GM12878 (cell line): ENCODE measurements around the gene FAM193A. TPM values are rescaled to one million over a fixed set of nuclear protein-coding genes. Genes with fewer than 3 reads are reported as not detected.

Source experiments
- HDGF ChIP-seq: fragments of 450-650 bp; IDR thresholded peaks from 2 replicates; pipeline ENCODE4 v1.6.1; 2016; ENCODE audit warnings: antibody characterized with exemption
- PBX3 ChIP-seq: IDR thresholded peaks from 2 replicates; pipeline ENCODE4 v1.6.1; 2011; ENCODE audit warnings: mild to moderate bottlenecking, low read depth, low read length, moderate library complexity; ENCODE audit not compliant: insufficient replicate concordance
- RAD51 ChIP-seq: fragments of 450-650 bp; IDR thresholded peaks from 2 replicates; pipeline ENCODE4 v1.6.1; 2016; ENCODE audit warnings: moderate library complexity, mild to moderate bottlenecking, inconsistent platforms
- RCOR1 ChIP-seq: conservative IDR thresholded peaks from 2 replicates; pipeline ENCODE4 v1.6.1; 2012; ENCODE audit warnings: low read depth, low read length, improper control_type of control experiment
- SMAD1 ChIP-seq: fragments of 450-650 bp; IDR thresholded peaks from 2 replicates; pipeline ENCODE4 v1.6.1; 2018; ENCODE audit warnings: mild to moderate bottlenecking, low read depth; ENCODE audit not compliant: partially characterized antibody
- SMARCA5 ChIP-seq: fragments of 450-650 bp; IDR thresholded peaks from 2 replicates; pipeline ENCODE4 v1.6.1; 2017; ENCODE audit warnings: mild to moderate bottlenecking
- TARDBP ChIP-seq: IDR thresholded peaks from 2 replicates; pipeline ENCODE4 v1.6.1; 2016; ENCODE audit warnings: borderline replicate concordance
- polyA plus RNA-seq, 11 experiments: library from polyadenylated mRNA; depleted of rRNA in 4 of 11; unstranded in 6 of 11; stranded (reverse) in 5 of 11; fragments of >200 nt; fragmentation: Nextera tagmentation in 4 of 11; fragmentation: Illumina TruSeq in 1 of 11; extraction: Ambion mirVana in 4 of 11; extraction: Trizol in 1 of 11; gene quantifications; 1 replicate in 1 of 11; 2 replicates in 10 of 11; pipeline versions ENCODE4 v1.2.1 to v1.2.3, GENCODE V29; 2011 to 2016; ENCODE audit warnings: inconsistent platforms in 2 of 11, missing spikeins in 2 of 11, low read depth in 1 of 11
- total RNA-seq, 4 experiments: library from RNA; depleted of rRNA in 3 of 4; stranded (reverse); fragments of >200 nt in 3 of 4; fragmentation: Illumina TruSeq in 1 of 4; extraction: Trizol in 1 of 4; gene quantifications; 2 replicates each; pipeline versions ENCODE4 v1.2.1 to v1.2.3, GENCODE V29; 2013 to 2021
- TF ChIP-seq, protein P1 (sequence below): fragments of 450-650 bp; IDR thresholded peaks from 2 replicates; pipeline ENCODE4 v1.6.1; 2017; ENCODE audit warnings: mild to moderate bottlenecking, moderate library complexity

FAM193A gene
- total and polyA plus RNA-seq, 10 of the 15 experiments (the other 5 are each of a cell fraction or from before 2014, with no cell fraction given) = 0.52 to 23.3 (median 7.4) TPM

DNA sequence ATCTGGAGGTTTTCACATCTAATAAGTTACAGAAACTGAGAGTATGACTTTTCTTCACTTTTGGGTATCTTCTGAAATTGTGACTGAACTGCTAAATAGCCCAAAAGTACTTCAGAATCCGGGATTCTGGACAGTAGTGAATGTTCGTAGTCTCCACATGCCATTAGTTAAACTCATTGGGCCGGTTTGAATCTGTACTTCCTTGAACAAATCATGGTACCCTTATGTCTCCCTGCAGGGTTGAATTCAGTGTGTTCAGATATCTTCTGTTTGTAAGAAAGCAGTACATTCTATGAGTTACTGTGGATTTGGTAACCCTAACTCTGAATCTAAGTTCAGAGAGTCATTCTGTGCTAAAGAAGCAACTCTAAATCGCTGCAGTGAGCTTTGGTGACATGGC is 33.6 kb downstream of the FAM193A start (continued):
- TF ChIP-seq RAD51 (no peak), HDGF (no peak), PBX3 (no peak), RCOR1 (no peak), SMAD1 (no peak), SMARCA5 (no peak), TARDBP (no peak)
- TF ChIP-seq, protein P1, sequence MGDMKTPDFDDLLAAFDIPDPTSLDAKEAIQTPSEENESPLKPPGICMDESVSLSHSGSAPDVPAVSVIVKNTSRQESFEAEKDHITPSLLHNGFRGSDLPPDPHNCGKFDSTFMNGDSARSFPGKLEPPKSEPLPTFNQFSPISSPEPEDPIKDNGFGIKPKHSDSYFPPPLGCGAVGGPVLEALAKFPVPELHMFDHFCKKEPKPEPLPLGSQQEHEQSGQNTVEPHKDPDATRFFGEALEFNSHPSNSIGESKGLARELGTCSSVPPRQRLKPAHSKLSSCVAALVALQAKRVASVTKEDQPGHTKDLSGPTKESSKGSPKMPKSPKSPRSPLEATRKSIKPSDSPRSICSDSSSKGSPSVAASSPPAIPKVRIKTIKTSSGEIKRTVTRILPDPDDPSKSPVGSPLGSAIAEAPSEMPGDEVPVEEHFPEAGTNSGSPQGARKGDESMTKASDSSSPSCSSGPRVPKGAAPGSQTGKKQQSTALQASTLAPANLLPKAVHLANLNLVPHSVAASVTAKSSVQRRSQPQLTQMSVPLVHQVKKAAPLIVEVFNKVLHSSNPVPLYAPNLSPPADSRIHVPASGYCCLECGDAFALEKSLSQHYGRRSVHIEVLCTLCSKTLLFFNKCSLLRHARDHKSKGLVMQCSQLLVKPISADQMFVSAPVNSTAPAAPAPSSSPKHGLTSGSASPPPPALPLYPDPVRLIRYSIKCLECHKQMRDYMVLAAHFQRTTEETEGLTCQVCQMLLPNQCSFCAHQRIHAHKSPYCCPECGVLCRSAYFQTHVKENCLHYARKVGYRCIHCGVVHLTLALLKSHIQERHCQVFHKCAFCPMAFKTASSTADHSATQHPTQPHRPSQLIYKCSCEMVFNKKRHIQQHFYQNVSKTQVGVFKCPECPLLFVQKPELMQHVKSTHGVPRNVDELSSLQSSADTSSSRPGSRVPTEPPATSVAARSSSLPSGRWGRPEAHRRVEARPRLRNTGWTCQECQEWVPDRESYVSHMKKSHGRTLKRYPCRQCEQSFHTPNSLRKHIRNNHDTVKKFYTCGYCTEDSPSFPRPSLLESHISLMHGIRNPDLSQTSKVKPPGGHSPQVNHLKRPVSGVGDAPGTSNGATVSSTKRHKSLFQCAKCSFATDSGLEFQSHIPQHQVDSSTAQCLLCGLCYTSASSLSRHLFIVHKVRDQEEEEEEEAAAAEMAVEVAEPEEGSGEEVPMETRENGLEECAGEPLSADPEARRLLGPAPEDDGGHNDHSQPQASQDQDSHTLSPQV = no peak
- TF ChIP-seq, all 136 proteins: peak for 0
